NCI-H748 treated with DMSO at 0.1 percent for 48 hours (cell line): ENCODE results near the gene TMEM132A.

ENCODE experiments used
- DNase-seq: peaks from one replicate; lab custom pipeline; 2025; lab: John Stamatoyannopoulos, UW

The TMEM132A gene

GRCh38 chr11:60921777-60922335 lies 2.4 kb upstream of the TMEM132A start:
- no peak for DNase-seq

GRCh38 chr11:60922906-60923305 lies 1.4 kb upstream of the TMEM132A start:
- DNase-seq = no peak

GRCh38 chr11:60923326-60923725 lies 934 bp upstream of the TMEM132A start:
- DNase-seq = no peak

GRCh38 chr11:60923800-60924109 lies 505 bp upstream of the TMEM132A start:
- DNase-seq = no peak

GRCh38 chr11:60924906-60925853 lies 920 bp downstream of the TMEM132A start:
- DNase-seq = no peak

GRCh38 chr11:60925868-60926267 lies 1.6 kb downstream of the TMEM132A start:
- no peak for DNase-seq

GRCh38 chr11:60926500-60926899 lies 2.2 kb downstream of the TMEM132A start:
- DNase-seq = no peak

GRCh38 chr11:60927061-60927592 lies 2.9 kb downstream of the TMEM132A start:
- no peak for DNase-seq

GRCh38 chr11:60927600-60927999 lies 3.3 kb downstream of the TMEM132A start:
- no peak for DNase-seq

GRCh38 chr11:60928563-60929001 lies 4.3 kb downstream of the TMEM132A start:
- no peak for DNase-seq

- DNase-seq = no peak
Measured at GRCh38 chr11:60929764-60930163, 5.5 kb downstream of the TMEM132A start.

GRCh38 chr11:60930394-60930793 lies 6.1 kb downstream of the TMEM132A start:
- no peak for DNase-seq

- DNase-seq = no peak
Measured at GRCh38 chr11:60931917-60932316, 7.7 kb downstream of the TMEM132A start.

- no peak for DNase-seq
Measured at GRCh38 chr11:60932605-60933356, 8.5 kb downstream of the TMEM132A start.

- no peak for DNase-seq
Measured at GRCh38 chr11:60933416-60934123, 9.3 kb downstream of the TMEM132A start.

GRCh38 chr11:60934124-60934789 lies 10.0 kb downstream of the TMEM132A start:
- no peak for DNase-seq

- DNase-seq = no peak
Measured at GRCh38 chr11:60934790-60935605, 10.7 kb downstream of the TMEM132A start.

- no peak for DNase-seq
Measured at GRCh38 chr11:60935676-60936442, 11.6 kb downstream of the TMEM132A start.

- no peak for DNase-seq
Measured at GRCh38 chr11:60936467-60937143, 12.3 kb downstream of the TMEM132A start.
